ENCODE results near the gene GPC5.
"Not testable (repeated sequence)": the region's sequence is repeated elsewhere in the genome, so short reads cannot be mapped to it uniquely, and the experiment has no call there.

Gene GPC5

GRCh38 chr13:91351980-91352379, 46.4 kb upstream of the GPC5 start:
- H3K27me3 ChIP-seq (ENCODE audit: insufficient read depth, low read length) = no peaks in the 10 kb centered on the region
- DNase-seq = no peak
- no peaks in the 10 kb centered on the region for H3K9me3 ChIP-seq (ENCODE audit: insufficient read depth, low read depth, low read length)
- no peak overlapping the region for H4K12ac ChIP-seq (ENCODE audit: low read depth, low read length)
- no peak overlapping the region for H3K9ac ChIP-seq (ENCODE audit: low read length)
- no peak overlapping the region for H2BK12ac ChIP-seq (ENCODE audit: low read length)
- no peak overlapping the region for H3K4me2 ChIP-seq (ENCODE audit: low read length)
- peaks cover 12% of the 10 kb centered on the region for H3K79me2 ChIP-seq (ENCODE audit: control insufficient read depth, insufficient read depth, low read length, poor library complexity)
- H2BK5ac ChIP-seq (ENCODE audit: low read depth, low read length, poor library complexity) = no peak overlapping the region
- H3K36me3 ChIP-seq (ENCODE audit: control insufficient read depth in 1 of 2, insufficient read depth in 2 of 2, low read length in 2 of 2) = peaks cover 6 to 21% of the 10 kb centered on the region in 2 experiments
- no peak overlapping the region for H4K91ac ChIP-seq (ENCODE audit: low read depth, low read length)
- H2AK5ac ChIP-seq (ENCODE audit: low read length) = no peak overlapping the region
- no peak overlapping the region for H2BK120ac ChIP-seq (ENCODE audit: insufficient read depth, low read length, poor library complexity)
- H2AFZ ChIP-seq (ENCODE audit: insufficient read depth, low read length, poor library complexity) = no peak overlapping the region
- H3K18ac ChIP-seq (ENCODE audit: low read length) = no peak overlapping the region
- H3K23ac ChIP-seq (ENCODE audit: low read length) = no peak overlapping the region
- H3K4me3 ChIP-seq (ENCODE audit: low read depth, low read length) = no peak overlapping the region
- no peak overlapping the region for H3K27ac ChIP-seq (ENCODE audit: low read depth, low read length)
- no CpG with 5 or more reads among the region's 2 CpGs for WGBS (ENCODE audit: extremely low coverage, insufficient coverage, insufficient read length)
- H3K4ac ChIP-seq (ENCODE audit: low read depth, low read length) = no peak overlapping the region
- no peak overlapping the region for H4K8ac ChIP-seq (ENCODE audit: low read depth, low read length)
- peaks cover 12% of the 10 kb centered on the region for H3K79me1 ChIP-seq (ENCODE audit: low read length)
- H3K4me1 ChIP-seq (ENCODE audit: control insufficient read depth in 1 of 2, insufficient read depth in 2 of 2, low read length in 2 of 2) = peaks cover 0 to 3% of the 10 kb centered on the region in 2 experiments
- no peak overlapping the region for H3K14ac ChIP-seq (ENCODE audit: low read length)

- not testable (repeated sequence) for H2BK5ac ChIP-seq (ENCODE audit: low read depth, low read length, poor library complexity); DNase-seq; H2BK120ac ChIP-seq (ENCODE audit: insufficient read depth, low read length, poor library complexity); H3K27me3 ChIP-seq (ENCODE audit: insufficient read depth, low read length); H3K4me2 ChIP-seq (ENCODE audit: low read length); H3K4me1 ChIP-seq (ENCODE audit: control insufficient read depth in 1 of 2, insufficient read depth in 2 of 2, low read length in 2 of 2); H3K4ac ChIP-seq (ENCODE audit: low read depth, low read length); H2BK12ac ChIP-seq (ENCODE audit: low read length); H4K91ac ChIP-seq (ENCODE audit: low read depth, low read length); H3K4me3 ChIP-seq (ENCODE audit: low read depth, low read length); H3K79me2 ChIP-seq (ENCODE audit: control insufficient read depth, insufficient read depth, low read length, poor library complexity); H4K8ac ChIP-seq (ENCODE audit: low read depth, low read length); H4K12ac ChIP-seq (ENCODE audit: low read depth, low read length); H3K23ac ChIP-seq (ENCODE audit: low read length); H3K79me1 ChIP-seq (ENCODE audit: low read length); H3K18ac ChIP-seq (ENCODE audit: low read length); H3K9me3 ChIP-seq (ENCODE audit: insufficient read depth, low read depth, low read length); H2AFZ ChIP-seq (ENCODE audit: insufficient read depth, low read length, poor library complexity); H3K9ac ChIP-seq (ENCODE audit: low read length); H3K14ac ChIP-seq (ENCODE audit: low read length); H2AK5ac ChIP-seq (ENCODE audit: low read length); H3K27ac ChIP-seq (ENCODE audit: low read depth, low read length)
- WGBS (ENCODE audit: extremely low coverage, insufficient coverage, insufficient read length) = no CpG with 5 or more reads among the region's 7 CpGs
- peaks cover 6 to 26% of the 10 kb centered on the region in 2 experiments for H3K36me3 ChIP-seq (ENCODE audit: control insufficient read depth in 1 of 2, insufficient read depth in 2 of 2, low read length in 2 of 2)
These were observed 45.5 kb upstream of the GPC5 start for GRCh38 chr13:91352891-91353290.

GRCh38 chr13:91353494-91353893, 44.9 kb upstream of the GPC5 start:
- Histone ChIP-seq H3K36me3 (ENCODE audit: control insufficient read depth in 1 of 2, insufficient read depth in 2 of 2, low read length in 2 of 2) (peaks cover 6 to 29% of the 10 kb centered on the region in 2 experiments), H2BK120ac (ENCODE audit: insufficient read depth, low read length, poor library complexity) (no peak overlapping the region), H3K18ac (ENCODE audit: low read length) (no peak overlapping the region), H4K8ac (ENCODE audit: low read depth, low read length) (no peak overlapping the region), H3K79me1 (ENCODE audit: low read length) (peaks cover 3% of the 10 kb centered on the region), H3K4me3 (ENCODE audit: low read depth, low read length) (no peak overlapping the region), H3K4me1 (ENCODE audit: control insufficient read depth in 1 of 2, insufficient read depth in 2 of 2, low read length in 2 of 2) (peaks cover 0 to 3% of the 10 kb centered on the region in 2 experiments), H3K23ac (ENCODE audit: low read length) (no peak overlapping the region), H3K9ac (ENCODE audit: low read length) (no peak overlapping the region), H3K27me3 (ENCODE audit: insufficient read depth, low read length) (no peaks in the 10 kb centered on the region), H3K9me3 (ENCODE audit: insufficient read depth, low read depth, low read length) (no peaks in the 10 kb centered on the region), H3K14ac (ENCODE audit: low read length) (no peak overlapping the region), H2AK5ac (ENCODE audit: low read length) (no peak overlapping the region), H3K4me2 (ENCODE audit: low read length) (no peak overlapping the region), H2AFZ (ENCODE audit: insufficient read depth, low read length, poor library complexity) (no peak overlapping the region), H2BK5ac (ENCODE audit: low read depth, low read length, poor library complexity) (no peak overlapping the region), H3K79me2 (ENCODE audit: control insufficient read depth, insufficient read depth, low read length, poor library complexity) (peaks cover 4% of the 10 kb centered on the region), H3K27ac (ENCODE audit: low read depth, low read length) (no peak overlapping the region), H4K91ac (ENCODE audit: low read depth, low read length) (no peak overlapping the region), H2BK12ac (ENCODE audit: low read length) (no peak overlapping the region), H3K4ac (ENCODE audit: low read depth, low read length) (no peak overlapping the region), H4K12ac (ENCODE audit: low read depth, low read length) (no peak overlapping the region)
- DNase-seq = no peak
- no CpG with 5 or more reads among the region's 1 CpG for WGBS (ENCODE audit: extremely low coverage, insufficient coverage, insufficient read length)

GRCh38 chr13:91355099-91355825, 43.2 kb upstream of the GPC5 start:
- Histone ChIP-seq H3K18ac (ENCODE audit: low read length) (no peak overlapping the region), H2BK5ac (ENCODE audit: low read depth, low read length, poor library complexity) (no peak overlapping the region), H3K79me2 (ENCODE audit: control insufficient read depth, insufficient read depth, low read length, poor library complexity) (no peaks in the 10 kb centered on the region), H3K14ac (ENCODE audit: low read length) (no peak overlapping the region), H3K4me2 (ENCODE audit: low read length) (no peak overlapping the region), H2BK12ac (ENCODE audit: low read length) (no peak overlapping the region), H3K9me3 (ENCODE audit: insufficient read depth, low read depth, low read length) (no peaks in the 10 kb centered on the region), H3K4me3 (ENCODE audit: low read depth, low read length) (no peak overlapping the region), H3K4ac (ENCODE audit: low read depth, low read length) (no peak overlapping the region), H3K4me1 (ENCODE audit: control insufficient read depth in 1 of 2, insufficient read depth in 2 of 2, low read length in 2 of 2) (peaks cover 0 to 3% of the 10 kb centered on the region in 2 experiments), H3K36me3 (ENCODE audit: control insufficient read depth in 1 of 2, insufficient read depth in 2 of 2, low read length in 2 of 2) (peaks cover 6 to 30% of the 10 kb centered on the region in 2 experiments), H3K27ac (ENCODE audit: low read depth, low read length) (no peak overlapping the region), H4K91ac (ENCODE audit: low read depth, low read length) (no peak overlapping the region), H4K8ac (ENCODE audit: low read depth, low read length) (no peak overlapping the region), H4K12ac (ENCODE audit: low read depth, low read length) (no peak overlapping the region), H2AFZ (ENCODE audit: insufficient read depth, low read length, poor library complexity) (no peak overlapping the region), H3K27me3 (ENCODE audit: insufficient read depth, low read length) (no peaks in the 10 kb centered on the region), H3K9ac (ENCODE audit: low read length) (no peak overlapping the region), H2AK5ac (ENCODE audit: low read length) (no peak overlapping the region), H3K79me1 (ENCODE audit: low read length) (no peaks in the 10 kb centered on the region), H3K23ac (ENCODE audit: low read length) (no peak overlapping the region), H2BK120ac (ENCODE audit: insufficient read depth, low read length, poor library complexity) (no peak overlapping the region)
- no CpG with 5 or more reads among the region's 6 CpGs for WGBS (ENCODE audit: extremely low coverage, insufficient coverage, insufficient read length)
- DNase-seq = no peak
